HG03442 (cell line): Measurements from ENCODE around the gene MRPL39.

Experiments used
- ATAC-seq: cut with Tn5 transposase; IDR thresholded peaks from one replicate; pipeline ENCODE4 v1.9.1; 2021; ENCODE audit warnings: mild to moderate bottlenecking, moderate library complexity; ENCODE audit not compliant: unreplicated experiment

The MRPL39 gene

DNA sequence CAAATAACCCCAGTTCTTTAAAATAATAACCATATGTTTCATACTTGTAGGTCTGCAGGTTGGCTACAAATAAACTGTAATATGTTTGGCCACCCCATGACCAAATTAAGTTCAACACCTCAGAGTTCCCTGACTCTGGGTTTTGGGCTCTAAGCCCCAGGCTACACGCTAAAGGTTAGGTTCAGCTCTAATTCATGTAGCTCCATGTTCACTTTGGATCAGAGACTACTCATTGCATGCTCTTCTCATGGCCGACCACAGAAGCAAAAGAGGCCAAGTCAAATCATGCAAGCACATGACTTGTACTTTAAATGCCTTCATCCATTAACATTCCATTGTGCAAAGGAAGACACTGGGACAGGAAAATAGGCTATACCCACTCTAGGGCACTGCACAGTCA, 66.2 kb downstream of the MRPL39 start:
- ATAC-seq = no peak

DNA sequence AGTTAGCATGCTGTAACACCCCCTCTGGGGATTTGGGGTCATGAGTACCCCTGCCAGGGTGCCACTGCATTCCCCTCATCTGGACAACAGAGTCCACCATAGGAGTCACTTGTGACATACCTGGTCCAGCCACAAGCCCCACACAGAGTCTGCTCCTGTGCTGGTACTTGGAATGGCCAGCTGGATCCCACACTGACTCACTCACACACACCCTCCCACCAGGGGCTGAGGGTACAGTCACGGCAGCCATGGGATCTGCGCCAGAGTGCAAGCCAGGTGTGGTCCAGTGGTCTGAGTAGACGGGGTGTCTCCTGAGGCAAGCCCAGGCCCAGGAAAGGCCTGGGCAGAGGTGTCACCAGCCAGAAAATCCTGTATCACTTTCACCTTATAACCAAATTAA, 67.7 kb downstream of the MRPL39 start:
- ATAC-seq = no peak

DNA sequence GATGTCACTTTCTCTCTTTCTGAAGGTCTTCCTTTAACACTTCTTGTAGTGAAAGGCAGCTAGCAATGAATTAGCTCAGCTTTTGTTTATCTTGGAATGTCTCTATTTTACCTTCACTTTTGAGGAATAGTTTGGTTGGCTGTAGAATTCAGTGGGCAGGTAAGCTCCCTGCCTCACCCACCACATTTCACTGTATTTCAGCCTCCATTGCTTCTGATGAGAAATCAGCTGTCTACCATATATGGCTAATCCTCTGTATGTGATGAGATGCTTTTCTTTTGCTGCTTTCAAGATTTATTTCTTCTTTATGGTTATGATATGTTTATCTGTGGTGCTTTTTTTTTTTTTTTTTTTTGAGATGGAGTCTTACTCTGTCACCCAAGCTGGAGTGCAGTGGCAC, 70.1 kb downstream of the MRPL39 start:
- no peak for ATAC-seq

DNA sequence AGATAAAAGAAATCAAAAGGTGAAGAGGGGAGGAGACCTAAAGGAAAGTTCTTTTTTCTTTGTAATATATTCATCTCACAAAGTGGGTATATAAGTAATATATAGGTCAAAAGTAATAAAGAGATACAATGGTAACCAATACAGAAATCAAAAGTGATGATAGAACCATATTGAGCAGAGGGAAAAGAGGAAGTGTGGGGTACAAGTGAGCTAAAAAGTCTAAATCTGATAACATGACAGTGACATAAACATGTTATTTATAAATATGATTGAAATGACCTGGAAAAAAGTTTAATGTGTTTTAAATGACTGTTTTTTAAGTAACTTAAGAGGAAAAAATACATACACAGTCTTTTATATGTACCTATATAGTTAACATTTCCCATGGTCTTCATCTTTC, 70.5 kb downstream of the MRPL39 start:
- no peak for ATAC-seq

DNA sequence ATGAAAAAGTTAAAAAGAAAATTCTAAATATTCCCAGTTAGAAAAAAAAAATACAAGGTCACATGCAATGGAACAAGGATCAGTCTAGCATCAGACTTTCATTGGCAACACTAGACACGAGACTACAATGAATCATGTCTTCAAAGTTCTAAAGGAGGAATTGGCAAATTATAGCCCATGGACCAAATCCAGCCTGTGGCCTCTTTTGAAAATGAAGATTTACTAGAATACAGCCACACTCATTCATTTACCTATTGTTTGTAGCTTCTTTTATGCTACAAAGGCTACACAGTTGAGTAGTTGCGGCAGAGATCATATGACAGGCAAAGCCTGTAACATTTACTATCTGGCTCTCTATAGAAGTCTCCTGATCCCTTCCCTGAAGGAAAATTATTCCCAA, 71.4 kb downstream of the MRPL39 start:
- no peak for ATAC-seq
